Measurements from ENCODE around the gene CDC42BPB.
A peak's percentile ranks its signal among the peaks of the same experiment; 100 is the strongest.
"Not testable (repeated sequence)": the region's sequence is repeated elsewhere in the genome, so short reads cannot be mapped to it uniquely, and the experiment has no call there.

Gene CDC42BPB

DNA sequence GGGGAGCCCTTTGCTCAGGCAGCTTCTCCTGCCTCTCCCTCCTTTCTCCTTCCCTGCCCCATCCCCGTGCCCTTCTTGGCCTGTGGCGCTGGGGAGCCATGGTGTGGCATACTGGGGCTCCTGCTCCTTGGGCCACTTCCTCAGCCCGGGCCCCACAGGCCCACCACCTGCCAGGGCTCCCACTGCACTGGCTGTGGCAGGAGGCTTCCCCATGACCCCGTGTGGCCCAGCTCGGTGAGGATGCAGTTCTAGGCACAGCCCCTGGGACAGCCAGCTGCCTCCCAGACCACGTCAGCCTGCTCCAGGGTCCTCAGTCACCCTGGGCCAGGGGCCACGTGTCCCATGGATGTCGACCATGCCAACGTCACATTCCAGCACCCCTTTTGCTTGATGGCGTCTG, 147.9 kb downstream of the CDC42BPB start:
- no peak for DNase-seq

DNA sequence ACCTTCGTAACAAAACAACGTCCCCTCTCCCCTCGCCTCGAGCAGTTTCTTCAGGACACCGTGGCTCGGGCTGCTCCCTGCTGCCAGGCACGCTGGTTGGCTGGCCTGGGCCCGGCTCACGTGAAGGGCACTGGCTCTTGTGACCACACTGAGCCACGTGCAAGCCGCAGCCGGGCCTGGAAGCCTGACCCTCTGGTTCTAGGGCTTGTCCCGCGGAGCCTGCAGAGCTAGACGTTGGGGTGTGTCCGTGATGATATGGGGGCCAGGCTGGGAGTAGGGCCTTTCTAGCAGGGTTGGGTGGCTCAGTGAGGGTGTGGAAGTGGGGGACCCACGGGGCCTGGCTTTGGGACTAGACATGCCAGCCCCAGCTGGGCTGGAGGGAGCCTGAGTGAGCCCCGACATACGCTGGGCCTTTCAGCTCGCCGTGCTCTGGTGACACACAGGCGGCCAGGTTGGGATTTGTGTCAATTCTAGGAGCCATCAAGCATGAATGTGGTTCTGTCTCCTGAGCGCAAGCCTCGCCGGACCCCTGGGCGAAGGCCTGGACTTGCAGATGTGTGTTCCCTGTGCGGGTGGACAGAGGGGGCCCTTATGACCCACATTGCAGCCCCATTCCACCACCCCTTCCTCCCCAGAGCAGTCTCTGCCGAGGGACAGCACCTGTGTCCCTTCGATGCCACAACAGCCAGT, 148.4 kb downstream of the CDC42BPB start:
- DNase-seq, result no peak

DNA sequence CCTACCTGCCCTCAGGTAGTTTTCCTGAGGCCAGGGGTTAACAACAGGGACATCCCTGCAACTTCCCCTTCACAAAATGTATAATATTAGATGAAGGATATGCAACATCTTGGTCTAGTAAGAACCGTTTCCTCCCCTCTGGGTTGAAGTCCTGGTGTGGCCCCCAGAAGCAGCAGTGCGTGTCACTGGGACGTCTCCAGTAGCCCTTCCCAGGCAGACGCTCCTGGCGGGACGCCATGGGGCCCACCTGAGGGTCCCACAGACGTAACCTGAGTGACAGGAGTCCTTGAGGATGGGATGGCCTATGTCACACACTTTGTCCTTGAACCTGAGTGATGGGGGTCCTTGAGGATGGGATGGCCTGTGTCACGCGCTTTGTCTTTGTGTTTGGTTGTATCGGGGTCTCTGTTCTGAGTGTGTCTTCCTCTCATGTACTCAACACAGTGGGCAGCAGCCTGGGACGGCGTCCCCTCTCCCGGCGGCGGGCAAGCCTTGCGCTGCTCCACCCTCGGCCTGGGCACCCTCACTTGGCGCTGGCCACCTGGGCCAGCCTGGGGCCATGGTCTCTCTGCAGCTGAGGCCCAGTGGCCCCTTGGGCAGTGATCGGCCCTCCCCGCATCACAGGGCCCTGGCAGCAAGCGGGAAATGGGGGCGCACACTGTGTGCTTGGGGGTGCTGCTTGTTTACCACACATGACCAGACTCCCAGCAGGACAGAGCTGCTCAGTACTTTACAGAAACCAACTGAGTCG, 149.2 kb downstream of the CDC42BPB start:
- no peak for DNase-seq

DNA sequence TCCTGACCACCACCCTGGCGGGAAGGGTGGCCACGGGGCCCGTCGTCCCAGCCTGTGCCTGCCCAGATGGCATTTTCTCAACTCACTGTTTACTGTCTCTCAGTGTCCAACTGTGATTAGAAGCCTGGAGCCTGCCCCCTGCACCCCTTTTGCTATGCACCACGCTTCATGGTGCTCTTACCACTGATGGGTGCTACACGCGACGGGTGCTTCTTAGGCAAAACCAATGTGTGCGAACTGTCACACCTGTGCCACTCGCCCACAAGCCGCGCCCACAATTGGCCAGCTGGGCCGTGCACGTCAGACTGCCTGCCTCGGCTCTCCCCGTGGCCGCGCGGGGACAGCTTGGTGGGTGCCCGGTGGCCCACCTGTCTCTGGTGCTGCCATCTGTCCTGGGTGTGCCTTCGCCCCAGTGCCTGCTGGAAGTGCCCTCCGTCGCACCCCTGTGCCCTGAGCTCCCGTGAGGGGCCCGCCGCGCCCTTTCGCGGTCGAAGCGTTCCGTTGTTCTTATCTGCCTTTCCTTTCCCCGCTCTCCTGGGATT, 150.0 kb downstream of the CDC42BPB start:
- DNase-seq, result no peak

DNA sequence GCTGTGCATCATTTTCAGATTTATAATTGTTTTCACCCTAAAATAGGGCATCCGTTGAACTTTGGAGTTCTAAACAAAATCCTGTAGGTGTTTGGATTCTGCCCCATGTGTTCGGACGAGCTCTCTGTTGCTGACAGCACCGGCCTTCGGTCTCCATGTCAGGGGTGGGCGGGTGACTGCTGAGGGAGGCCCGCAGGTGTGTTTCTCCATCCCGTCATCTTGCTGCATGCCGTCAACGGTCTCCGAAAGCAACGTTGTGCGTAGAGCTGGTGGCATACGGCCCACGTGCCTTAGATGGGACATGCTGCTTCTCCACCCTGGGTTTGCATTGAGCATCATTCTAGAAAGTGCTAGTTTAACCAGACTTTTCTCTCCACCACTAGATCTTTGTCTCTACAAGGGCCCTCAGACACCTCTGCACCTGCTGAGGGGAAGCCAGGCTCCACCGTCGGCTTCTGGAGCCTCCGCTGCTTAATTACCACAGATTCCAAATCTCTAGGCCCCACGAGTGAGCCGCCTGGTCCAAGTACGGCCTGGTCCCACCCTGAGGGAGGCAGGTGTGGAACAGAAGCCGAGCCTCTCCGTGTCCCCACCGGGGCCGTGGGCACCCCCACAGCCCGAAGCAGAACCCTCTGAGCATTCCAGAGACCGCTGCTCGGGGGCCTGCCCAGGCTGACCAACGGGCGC, 150.6 kb downstream of the CDC42BPB start:
- DNase-seq, result no peak

DNA sequence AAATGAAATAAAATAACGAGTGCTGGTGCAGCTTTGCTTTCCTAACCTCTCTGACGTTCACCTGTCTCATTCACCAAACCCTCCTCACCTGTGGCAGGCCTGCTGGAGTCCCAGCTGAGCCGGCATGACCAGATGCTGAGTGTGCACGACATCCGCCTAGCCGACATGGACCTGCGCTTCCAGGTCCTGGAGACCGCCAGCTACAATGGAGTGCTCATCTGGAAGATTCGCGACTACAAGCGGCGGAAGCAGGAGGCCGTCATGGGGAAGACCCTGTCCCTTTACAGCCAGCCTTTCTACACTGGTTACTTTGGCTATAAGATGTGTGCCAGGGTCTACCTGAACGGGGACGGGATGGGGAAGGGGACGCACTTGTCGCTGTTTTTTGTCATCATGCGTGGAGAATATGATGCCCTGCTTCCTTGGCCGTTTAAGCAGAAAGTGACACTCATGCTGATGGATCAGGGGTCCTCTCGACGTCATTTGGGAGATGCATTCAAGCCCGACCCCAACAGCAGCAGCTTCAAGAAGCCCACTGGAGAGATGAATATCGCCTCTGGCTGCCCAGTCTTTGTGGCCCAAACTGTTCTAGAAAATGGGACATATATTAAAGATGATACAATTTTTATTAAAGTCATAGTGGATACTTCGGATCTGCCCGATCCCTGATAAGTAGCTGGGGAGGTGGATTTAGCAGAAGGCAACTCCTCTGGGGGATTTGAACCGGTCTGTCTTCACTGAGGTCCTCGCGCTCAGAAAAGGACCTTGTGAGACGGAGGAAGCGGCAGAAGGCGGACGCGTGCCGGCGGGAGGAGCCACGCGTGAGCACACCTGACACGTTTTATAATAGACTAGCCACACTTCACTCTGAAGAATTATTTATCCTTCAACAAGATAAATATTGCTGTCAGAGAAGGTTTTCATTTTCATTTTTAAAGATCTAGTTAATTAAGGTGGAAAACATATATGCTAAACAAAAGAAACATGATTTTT, 151.9 kb downstream of the CDC42BPB start:
- DNase-seq, result no peak

DNA sequence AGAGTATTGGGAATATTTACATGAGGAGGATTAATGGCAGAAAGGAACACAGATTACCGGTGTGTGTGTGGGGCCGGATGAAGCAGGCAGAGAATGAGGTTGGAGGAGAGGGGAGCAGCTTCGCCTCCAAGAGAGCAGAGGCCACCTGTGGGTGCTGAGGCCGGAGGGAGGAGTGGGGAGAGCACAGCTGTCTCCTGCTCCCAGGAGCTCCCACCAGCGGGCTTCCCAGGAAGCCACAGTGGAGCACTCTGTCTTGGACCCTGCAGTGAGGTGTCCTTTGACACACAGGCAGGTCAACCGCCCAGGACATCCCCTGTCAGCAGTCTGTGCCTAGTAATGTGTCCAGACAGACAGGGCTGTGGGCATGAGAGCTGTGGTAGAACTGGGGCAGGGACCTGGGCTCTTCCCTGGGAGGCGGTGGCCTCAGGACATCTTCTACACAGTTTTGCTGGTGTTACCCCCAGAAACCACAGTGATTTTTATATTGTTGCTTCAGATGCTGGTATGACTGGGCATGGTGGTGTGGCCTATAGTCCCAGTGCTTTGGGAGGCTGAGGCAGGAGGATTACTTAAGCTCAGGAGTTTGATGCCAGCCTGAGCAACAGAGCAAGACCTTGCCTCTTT, 153.3 kb downstream of the CDC42BPB start:
- DNase-seq, result peak in 1 of 5 experiments; percentile 28

DNA sequence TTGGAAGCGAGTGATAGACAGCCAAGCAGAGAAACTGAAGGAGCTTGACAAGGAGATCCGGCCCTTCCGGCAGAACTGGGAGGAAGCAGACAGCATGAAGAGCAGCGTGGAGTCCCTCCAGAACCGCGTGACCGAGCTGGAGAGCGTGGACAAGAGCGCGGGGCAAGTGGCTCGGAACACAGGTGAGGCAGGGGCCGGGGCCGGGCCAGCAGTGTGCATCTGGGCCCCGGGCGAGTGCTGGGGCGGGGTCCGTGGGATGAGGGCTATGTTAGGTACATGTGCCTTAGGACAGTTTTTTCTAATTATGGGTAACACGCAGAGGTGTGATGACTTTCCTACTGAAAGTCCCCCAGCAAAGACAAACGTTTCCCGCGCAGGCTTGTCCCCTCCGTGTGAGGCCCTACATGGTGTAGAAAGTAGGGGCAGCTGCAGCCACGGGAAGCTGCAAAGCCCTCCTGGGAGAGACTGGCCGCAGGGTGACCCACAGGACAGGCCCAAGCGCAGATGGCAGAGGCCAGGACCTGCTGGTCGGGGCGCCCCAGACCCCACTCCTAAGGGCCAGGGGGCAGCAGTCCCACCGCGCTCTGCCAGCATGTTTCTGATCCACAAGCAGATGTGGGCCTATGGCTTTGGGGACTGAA, 154.0 kb downstream of the CDC42BPB start:
- no peak for DNase-seq

DNA sequence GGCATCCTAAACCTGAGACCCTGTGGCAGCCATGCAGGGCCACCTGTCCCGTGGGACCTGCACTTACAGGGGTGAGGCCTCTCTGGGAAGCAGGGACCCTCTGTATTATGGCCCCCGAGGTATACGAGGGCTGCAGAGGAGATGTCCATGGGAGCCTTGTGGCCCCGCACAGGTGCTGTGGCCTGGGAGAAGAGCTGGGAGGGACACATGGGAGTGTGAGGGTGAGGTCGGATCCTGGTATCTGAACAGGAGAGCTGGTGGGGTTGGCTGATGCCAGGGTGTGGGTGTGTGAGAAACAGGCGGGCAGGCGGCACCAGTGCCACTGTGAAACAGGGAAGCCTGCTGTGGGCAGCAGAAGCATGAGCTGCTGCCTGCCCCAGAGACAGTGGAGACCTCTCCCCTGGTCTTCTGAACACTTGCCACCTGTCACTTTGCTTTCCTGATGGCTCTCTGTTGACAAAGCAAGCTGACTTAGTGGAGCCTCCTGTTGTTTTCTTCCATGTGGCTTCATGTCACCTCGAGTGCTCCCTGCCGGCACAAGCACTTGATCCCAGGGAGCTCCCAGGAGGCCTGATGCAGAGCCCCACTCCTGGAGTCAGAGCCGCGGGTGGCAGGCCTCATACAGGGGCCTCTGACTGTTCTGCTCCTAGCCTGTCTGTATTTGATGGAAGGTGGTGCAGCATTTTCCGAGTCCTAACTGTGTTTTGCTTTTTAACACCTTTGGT, 154.7 kb downstream of the CDC42BPB start:
- DNase-seq, result no peak

DNA sequence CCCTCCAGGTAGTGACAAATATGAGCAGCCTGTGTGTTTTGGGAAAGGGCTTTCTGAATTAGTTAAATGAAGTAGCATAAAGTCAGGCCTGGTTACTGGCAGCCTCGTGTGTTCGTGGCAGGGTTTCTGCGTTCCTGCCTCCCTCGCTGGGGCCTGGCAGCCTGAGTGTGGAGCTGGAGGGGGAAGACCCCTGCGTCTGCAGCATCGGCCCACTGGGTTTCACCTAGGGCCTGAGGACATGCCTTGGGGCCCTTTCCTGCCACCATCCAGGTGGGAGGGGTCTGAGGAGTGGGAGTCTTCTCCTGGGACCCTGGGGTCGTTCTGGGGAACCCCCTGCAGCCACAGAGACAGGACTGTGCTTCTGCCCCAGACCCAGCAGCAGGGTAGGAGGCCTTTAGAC, 155.3 kb downstream of the CDC42BPB start:
- no peak for DNase-seq

DNA sequence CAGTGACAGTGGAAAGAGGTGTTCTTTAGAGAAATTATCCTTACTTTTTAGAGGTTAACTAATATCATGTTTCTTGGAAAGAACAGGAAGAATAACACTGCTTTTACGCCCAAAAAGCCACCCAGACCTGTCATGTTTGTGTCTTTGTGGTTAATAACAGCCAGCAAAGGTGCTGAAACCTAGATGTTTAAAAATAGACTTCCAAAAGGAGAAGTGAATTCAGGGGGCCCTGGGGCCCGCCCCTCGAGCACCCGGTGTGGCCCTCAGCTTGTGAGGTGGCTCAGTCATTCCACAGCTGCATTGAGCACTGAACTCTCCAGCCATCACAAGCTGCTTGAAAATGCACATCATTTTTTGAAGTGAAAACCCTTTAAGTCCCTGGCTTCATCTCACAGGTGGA, 155.7 kb downstream of the CDC42BPB start:
- no peak for DNase-seq

DNA sequence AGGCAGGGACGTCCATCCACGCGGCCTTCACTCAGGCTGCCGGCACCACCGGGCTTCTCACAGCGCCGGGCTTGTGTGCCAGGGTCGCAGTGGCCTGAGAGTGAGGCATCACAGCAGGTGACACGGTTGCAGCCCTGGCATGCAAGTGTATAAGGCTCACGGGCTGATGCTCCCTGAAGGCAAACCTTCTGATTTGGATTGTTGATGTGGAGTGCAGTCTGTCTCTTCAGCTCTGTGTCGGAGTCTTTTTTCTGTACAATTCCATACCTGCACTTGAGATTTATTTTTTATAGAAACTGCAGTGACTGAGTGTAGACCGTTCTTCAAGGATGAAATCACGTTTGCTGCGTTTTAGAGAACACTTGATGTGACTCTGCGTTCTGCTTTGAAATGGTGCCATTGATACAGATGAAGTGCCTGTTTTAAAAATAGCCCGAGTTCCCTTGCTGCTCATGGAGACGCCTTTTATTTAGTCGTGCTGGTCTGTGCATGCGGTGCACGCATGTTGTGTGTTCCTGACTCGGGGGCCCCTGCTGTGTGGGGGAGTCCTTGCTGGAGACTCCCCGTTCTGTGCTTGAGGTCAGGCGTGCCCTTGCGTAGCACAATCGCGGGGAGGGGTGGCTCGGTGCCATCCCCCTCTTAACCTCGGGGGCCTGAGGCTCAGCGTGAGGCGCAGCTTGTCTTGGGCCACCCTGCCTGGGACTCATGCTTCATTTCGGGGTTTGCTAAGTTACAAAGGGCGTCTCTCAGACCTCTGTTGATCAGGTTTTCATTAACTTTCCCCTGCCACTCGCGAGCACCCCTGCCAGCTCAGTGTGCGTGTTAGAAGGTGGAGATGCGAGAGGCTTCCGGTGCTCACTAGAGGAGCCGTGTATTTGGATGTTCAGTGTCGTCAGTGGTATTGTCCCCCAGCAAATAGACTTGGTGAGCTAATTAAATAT, 156.4 kb downstream of the CDC42BPB start:
- DNase-seq, result no peak

DNA sequence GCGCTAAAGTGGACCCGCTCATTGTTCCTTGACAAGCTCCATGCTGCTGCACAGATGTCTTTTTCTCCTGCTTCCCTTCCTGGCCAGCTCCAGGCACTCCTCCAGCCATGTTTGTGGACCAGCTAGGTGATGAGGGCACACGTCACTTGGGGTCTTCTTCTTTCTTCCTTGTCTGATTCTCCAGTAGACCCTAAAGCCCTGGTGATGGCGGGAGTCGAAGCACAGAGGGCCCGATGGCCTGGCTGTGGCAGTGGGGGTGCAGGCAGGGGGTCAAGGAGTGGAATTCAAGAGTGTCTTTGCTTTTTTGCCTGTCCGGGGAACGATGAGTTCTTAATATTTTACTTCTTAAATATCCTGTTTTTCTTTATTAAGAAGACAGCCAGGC, 157.8 kb downstream of the CDC42BPB start:
- no peak for DNase-seq

DNA sequence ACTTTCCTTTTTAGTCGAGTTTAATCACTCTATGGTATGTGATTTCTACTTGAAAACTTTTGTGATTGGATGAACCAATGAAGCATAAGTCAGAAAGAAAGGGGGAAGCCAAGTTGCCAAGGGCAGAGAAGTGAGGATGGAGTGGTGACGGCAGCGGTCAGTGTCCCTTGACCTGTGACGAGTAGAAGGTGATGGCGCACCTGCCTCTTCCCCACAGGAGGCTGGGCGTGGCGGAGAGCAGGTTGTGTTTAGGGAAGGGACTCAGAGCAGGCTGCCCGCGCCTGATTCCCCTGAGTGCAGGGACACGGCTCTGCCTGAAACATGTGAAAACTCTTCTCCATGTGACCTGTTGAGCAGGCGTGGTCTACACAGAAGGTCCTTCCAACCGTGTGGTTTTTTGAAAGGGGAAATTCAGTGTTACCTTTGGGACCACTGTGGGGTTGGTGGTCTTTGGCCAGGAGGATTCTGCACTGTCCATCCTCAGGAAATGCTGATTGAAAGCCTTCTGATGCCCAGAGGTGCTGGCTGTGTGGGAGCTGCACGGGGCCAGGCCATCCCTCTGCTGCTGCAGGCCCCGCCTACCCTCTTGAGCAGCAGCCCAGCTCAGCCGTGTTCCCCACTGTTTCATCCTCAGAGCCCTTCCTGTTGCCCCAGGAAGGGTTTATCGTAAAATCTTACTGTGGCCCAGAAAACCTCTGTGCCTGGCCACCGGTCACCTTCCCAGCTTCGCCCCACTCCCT, 158.4 kb downstream of the CDC42BPB start:
- no peak for DNase-seq

DNA sequence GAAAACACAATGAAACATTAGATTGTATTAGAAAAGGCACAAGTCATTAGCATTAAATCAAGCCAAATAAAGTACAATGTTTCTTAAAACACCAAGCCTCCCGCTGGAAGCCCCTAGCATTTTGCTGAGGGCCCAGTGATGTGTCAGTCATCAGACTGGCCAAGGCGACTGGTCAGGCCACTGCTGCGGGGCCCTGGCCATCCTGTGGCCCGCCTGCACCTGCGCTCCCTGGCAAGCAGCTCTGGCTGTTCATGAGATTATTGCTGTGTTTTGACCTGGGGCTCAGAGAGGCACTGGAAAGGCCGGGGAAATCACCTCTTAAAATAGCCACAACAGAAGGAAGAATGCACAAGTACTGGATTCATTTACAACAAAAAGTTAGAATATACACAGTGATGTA, 159.1 kb downstream of the CDC42BPB start:
- DNase-seq, result no peak

DNA sequence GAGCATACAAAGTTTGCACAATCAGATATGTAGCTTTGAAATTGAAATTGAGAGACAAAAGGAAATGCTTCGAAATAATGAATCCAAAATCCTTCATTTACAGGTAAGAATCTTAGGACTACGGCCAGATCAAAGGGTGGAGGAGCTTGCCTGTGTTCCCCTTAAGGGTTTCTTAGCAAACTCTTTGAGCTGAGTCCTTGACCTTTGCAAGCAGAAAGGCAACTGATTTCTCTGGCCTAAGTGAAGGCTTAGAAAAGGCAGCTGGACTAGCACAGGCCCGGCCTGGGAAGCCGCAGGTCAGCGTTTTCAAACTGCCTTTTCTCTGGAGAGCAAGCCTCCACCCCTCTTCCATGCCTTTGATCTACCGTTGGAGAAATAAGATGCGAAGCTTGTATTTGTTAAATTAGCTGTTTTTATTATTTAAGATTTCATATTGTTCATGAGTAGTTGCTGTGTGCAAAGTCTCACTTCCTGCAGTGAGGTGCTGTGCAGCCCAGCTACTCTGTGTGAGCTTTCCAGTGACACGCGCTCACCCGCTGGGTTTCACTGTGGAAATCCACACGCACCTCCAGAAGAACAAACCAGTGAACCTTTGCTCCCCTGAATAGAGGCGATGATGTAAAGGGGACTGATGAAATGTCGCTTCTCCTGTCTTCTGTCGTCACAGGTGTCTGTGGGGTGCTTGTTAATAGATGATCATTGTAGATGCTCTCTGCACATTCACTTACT, 159.9 kb downstream of the CDC42BPB start:
- DNase-seq, result no peak

DNA sequence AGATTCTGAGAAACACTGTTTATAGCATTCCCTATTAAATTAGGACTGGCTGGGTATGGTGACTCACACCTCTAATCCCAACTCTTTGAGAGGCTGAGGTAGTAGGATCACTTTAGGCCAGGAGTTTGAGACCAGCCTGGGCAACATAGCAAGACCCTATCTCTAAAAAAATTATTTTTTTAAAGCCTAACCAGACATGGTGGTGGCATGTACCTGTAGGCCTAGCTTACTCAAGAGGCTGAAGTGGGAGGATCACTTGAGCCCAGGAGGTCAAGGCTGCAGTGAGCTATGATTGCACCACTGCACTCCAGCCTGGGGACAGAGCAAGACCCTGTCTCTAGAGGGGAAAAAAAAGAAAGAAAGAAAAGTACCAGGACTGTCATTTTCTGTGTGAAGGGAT, 160.6 kb downstream of the CDC42BPB start:
- DNase-seq, result not testable (repeated sequence)

DNA sequence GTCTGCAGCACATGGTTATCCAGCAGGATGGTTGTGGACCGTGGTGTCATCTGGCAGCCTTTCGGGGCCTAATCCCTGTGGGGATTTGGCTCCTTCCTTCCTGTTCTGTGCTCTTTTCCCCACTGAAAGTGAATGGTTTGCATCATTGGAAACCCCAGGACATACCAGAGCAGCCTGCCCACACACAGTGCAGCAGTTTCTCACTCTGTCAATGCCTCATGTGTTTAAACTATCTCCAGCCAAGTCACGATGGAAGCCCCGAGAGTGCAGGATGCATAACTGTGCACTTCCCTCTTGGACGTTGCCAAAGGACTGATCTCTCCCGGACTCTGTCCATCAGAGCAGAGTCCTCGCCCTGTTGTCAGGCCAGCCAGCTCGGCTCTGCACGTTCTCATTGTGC, 163.9 kb downstream of the CDC42BPB start:
- DNase-seq, result no peak

All from T-helper 2 cell (primary cell).